Psoas muscle (tissue), 8 donors: Measurements from ENCODE around the gene ZNF175. TPM values are rescaled to one million over a fixed set of nuclear protein-coding genes. Genes with fewer than 3 reads are reported as not detected.

Experiments used
- ATAC-seq, 4 donors: fragments of 200-7000 bp; cut with Tn5 transposase; one replicate each; pipeline ENCODE4 v1.9.1; 2020; ENCODE audit warnings: moderate library complexity in 3 of 4, mild to moderate bottlenecking in 2 of 4
- DNase-seq, 2 donors: peaks; one replicate each; pipeline ENCODE4 v3.0.0-alpha.2; 2020
- H3K27ac ChIP-seq: fragments of 200-600 bp; one replicate; pipeline ENCODE4 v1.8.0; 2022
- H3K27me3 ChIP-seq, 3 donors: fragments of 200-600 bp in 1 of 3; one replicate each; pipeline versions ENCODE4 v1.6.1 to v1.8.0; 2013 to 2022; ENCODE audit warnings: low read length in 2 of 3, mild to moderate bottlenecking in 2 of 3, moderate library complexity in 1 of 3; ENCODE audit not compliant: insufficient read depth in 3 of 3
- H3K36me3 ChIP-seq, 2 donors: fragments of 200-600 bp in 1 of 2; one replicate each; pipeline versions ENCODE4 v1.6.1 to v1.8.0; 2013 to 2022; ENCODE audit warnings: low read depth in 1 of 2, mild to moderate bottlenecking in 1 of 2, moderate library complexity in 1 of 2; ENCODE audit not compliant: insufficient read depth in 1 of 2
- H3K4me1 ChIP-seq: fragments of 200-600 bp; one replicate; pipeline ENCODE4 v1.8.0; 2022
- H3K4me3 ChIP-seq: fragments of 200-600 bp; one replicate; pipeline ENCODE4 v1.8.0; 2022; ENCODE audit warnings: mild to moderate bottlenecking
- H3K9me3 ChIP-seq: fragments of 200-600 bp; one replicate; pipeline ENCODE4 v1.8.0; 2022
- WGBS, 3 donors: extraction: QIAGEN DNeasy Blood & Tissue Kit; methylation state at CpG; one replicate each; pipeline versions ENCODE4 v1.1.6 to v1.1.7; 2013; 5-methylcytosine and 5-hydroxymethylcytosine counted together
- intact Hi-C, 2 donors: fragments of 100-400 bp; cut with DNase I; formaldehyde crosslinking; loops; one replicate each; pipeline versions ENCODE4 v1.11.0 to v1.14.2; 2022
- polyA plus RNA-seq, 3 donors: library from polyadenylated mRNA; stranded (reverse); fragments of 200-250 nt; gene quantifications; one replicate each; pipeline ENCODE4 v1.2.3, GENCODE V29; 2013
- total RNA-seq, 4 donors: library from RNA; stranded (reverse); fragmentation: NEBNext Ultra II Directional in 2 of 4; extraction: Animal tissue kit (Norgen Biotek cat#: 25700) in 2 of 4; gene quantifications; one replicate each; pipeline versions ENCODE4 v1.2.1 to v1.2.4, GENCODE V29; 2021 to 2023
- TF ChIP-seq, protein P1 (sequence below): fragments of 200-600 bp; IDR thresholded peaks from one replicate; pipeline ENCODE4 v1.8.0; 2022; ENCODE audit warnings: antibody characterized with exemption
- donor health status: healthy with polysubstance abuse.
- donor health status: DM: no; HTN: no; CAD: no; lungs with moderate emphysema.
- donor health status: Bipolar disorder and iron deficiency.
- donor health status: healthy.
- donor health status: DM: yes; HTN: yes; CAD: no.
- donor health status: DM: no; HTN: no; CAD: no.
- donor health status: DM: no; HTN: no; CAD: no.
- donor health status: DM: yes; HTN: yes; CAD: no.

The ZNF175 gene
- total and polyA plus RNA-seq, 7 donors, result 2.3 to 8.9 (median 5.0) TPM

DNA sequence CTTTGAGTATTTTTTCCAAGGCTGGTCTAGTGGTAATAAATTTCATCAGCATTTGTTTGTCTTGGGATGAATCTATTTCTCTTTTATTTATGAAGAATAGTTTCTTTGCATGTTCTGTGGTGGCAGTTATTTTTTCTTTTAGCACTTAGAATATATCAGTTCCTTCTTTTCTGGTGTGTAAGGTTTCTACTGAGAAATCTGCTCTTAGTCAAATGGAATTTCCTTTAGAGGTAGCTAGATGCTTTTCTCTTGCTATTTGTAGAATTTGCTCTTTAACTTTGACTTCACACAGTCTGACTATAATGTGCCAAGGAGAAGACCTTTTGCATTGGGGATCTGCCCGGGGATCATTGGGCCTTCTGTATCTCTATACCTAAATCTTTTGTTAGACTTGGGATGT is 35.5 kb upstream of the ZNF175 start:
- no peaks in the 10 kb centered on the region for H3K9me3 ChIP-seq
- WGBS, 3 donors, result 72 to 90% (median 85%) methylated on average over 1 of the region's 1 CpG
- DNase-seq (no peak), ATAC-seq (no peak)
- H3K36me3 ChIP-seq, result no peaks in the 10 kb centered on the region
- TF ChIP-seq, protein P1, sequence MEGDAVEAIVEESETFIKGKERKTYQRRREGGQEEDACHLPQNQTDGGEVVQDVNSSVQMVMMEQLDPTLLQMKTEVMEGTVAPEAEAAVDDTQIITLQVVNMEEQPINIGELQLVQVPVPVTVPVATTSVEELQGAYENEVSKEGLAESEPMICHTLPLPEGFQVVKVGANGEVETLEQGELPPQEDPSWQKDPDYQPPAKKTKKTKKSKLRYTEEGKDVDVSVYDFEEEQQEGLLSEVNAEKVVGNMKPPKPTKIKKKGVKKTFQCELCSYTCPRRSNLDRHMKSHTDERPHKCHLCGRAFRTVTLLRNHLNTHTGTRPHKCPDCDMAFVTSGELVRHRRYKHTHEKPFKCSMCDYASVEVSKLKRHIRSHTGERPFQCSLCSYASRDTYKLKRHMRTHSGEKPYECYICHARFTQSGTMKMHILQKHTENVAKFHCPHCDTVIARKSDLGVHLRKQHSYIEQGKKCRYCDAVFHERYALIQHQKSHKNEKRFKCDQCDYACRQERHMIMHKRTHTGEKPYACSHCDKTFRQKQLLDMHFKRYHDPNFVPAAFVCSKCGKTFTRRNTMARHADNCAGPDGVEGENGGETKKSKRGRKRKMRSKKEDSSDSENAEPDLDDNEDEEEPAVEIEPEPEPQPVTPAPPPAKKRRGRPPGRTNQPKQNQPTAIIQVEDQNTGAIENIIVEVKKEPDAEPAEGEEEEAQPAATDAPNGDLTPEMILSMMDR, result no peak
- intact Hi-C loops, result no loop called here
- H3K4me1 ChIP-seq, result no peaks in the 10 kb centered on the region
- no peak overlapping the region for H3K27ac ChIP-seq
- H3K27me3 ChIP-seq, result peaks cover 0 to 15% (median 0%) of the 10 kb centered on the region in 3 donors
- no peak overlapping the region for H3K4me3 ChIP-seq

DNA sequence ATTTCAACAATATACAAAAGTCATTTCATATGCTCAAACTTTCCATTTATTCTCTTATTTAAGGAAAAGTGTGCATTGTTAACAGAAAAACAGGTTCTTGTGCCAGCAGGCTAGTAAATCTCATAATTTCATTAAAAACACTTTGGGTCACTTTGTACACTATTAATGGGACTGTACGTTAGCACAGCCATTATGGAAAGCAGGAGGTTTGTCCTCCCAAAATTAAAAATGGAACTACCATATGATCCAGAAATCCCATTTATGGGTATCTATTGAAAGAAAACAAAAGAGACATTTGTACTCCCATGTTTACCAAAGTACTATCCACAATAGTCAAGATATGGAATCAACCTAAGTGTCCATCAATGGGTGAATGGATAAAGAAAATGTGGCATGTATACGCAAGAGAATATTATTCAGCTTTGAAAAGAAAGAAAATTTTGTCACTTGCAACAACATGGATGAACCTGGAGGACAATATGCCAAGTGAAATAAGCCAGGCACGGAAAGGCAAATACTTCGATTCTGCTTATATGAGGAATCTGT is 31.2 kb upstream of the ZNF175 start:
- TF ChIP-seq, protein P1, result no peak
- DNase-seq, result no peak
- peaks cover 0 to 25% (median 0%) of the 10 kb centered on the region in 3 donors for H3K27me3 ChIP-seq
- intact Hi-C loops, result no loop called here
- 78 to 85% (median 84%) methylated on average over 4 of the region's 4 CpGs for WGBS, 3 donors
- no peak overlapping the region for H3K4me3 ChIP-seq
- H3K27ac ChIP-seq, result no peak overlapping the region
- H3K36me3 ChIP-seq, result no peaks in the 10 kb centered on the region
- no peak for ATAC-seq
- no peaks in the 10 kb centered on the region for H3K9me3 ChIP-seq
- H3K4me1 ChIP-seq, result no peaks in the 10 kb centered on the region

DNA sequence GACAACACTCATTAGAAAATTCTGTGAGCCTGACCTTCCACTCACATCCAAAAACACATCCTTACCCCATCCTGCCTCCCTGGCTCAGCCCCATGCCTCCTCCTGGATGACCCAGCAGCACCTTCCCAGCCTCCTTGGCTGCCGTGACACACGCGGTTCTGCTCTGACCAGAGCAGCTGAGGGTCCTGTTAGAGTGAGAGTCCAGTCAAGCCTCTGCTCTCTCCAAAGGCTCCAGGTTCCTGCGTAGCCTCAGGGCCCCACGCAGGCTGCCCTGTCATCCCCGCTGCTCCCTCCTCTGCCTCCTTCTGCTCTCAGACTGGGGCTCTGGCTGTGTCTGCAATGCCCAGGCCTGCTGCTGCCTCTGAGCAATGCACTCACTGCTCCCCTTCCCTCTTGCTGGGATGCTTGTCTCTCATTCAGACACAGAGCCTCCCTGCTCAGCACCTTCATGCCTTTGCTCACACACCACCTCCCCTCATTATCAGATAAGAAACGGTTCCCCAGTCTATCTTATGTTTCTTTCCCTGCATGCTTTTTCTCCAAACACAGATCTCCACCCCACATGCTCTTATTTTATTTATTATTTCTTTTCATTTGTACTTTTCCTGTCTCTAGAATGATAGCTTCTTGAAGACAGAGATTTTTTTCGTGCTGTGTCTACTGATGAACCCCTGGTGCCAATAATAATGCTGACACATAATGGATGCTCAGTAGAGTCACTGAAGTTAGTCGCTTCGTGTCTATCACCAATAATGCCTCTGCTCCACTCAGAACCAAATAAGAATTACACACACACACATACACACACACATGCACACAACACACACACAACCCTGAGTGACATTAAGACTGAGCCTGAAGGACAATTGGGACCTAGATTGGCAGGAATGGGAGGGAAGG is 29.4 kb upstream of the ZNF175 start:
- H3K9me3 ChIP-seq, result no peaks in the 10 kb centered on the region
- DNase-seq, result no peak
- no peaks in the 10 kb centered on the region for H3K36me3 ChIP-seq
- H3K27me3 ChIP-seq, result peaks cover 0 to 27% (median 0%) of the 10 kb centered on the region in 3 donors
- intact Hi-C loops, result no loop called here
- H3K27ac ChIP-seq, result no peak overlapping the region
- ATAC-seq, result no peak
- TF ChIP-seq, protein P1, result no peak
- H3K4me3 ChIP-seq, result no peak overlapping the region
- no peaks in the 10 kb centered on the region for H3K4me1 ChIP-seq
- 52 to 56% (median 56%) methylated on average over 10 of the region's 10 CpGs for WGBS, 3 donors

DNA sequence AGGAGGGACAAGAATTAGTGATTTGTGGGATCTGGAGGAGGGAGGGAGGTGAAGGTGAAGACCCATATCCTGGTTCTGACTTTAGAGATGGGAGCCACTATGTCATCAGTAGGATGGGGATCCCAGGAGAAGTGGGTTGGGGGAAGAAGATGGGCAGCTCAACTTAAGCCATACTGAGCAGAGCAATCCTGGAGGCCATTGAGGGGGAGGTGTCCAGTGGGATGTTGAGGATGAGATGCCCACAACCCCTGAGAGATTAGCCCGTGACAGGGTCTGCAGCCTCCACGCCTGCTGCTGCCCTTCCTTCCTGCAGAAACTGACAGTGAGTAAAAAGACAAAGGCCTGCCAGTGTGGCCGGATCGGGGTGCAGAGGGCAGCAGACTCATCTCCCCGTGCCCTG is 28.4 kb upstream of the ZNF175 start:
- Histone ChIP-seq H3K36me3 (no peaks in the 10 kb centered on the region), H3K27ac (no peak overlapping the region), H3K27me3 (peaks cover 0 to 21% (median under 1%) of the 10 kb centered on the region in 3 donors), H3K4me3 (no peak overlapping the region), H3K4me1 (no peaks in the 10 kb centered on the region), H3K9me3 (no peaks in the 10 kb centered on the region)
- TF ChIP-seq, protein P1, result no peak
- intact Hi-C loops, result no loop called here
- ATAC-seq (no peak), DNase-seq (no peak)
- WGBS, 3 donors, result 55 to 74% (median 69%) methylated on average over 5 of the region's 5 CpGs
